Endodermal cell (in vitro differentiated cells): ENCODE data around the gene BSN. TPM values are rescaled to one million over a fixed set of nuclear protein-coding genes. Genes with fewer than 3 reads are reported as not detected.

ENCODE experiments used
- DNase-seq: peaks from one replicate; pipeline ENCODE4 v3.0.0-alpha.2; 2017
- H3K27ac ChIP-seq: 2 replicates; pipeline ENCODE4 v1.5.1; 2013; ENCODE audit warnings: mild to moderate bottlenecking, low read depth, low read length, moderate library complexity
- H3K27me3 ChIP-seq: 2 replicates; pipeline ENCODE4 v1.6.1; 2013; ENCODE audit warnings: mild to moderate bottlenecking, low read length, moderate library complexity; ENCODE audit not compliant: insufficient read depth, control insufficient read depth, poor library complexity, severe bottlenecking
- H3K36me3 ChIP-seq: 2 replicates; pipeline ENCODE4 v1.7.0; 2013; ENCODE audit warnings: mild to moderate bottlenecking, low read length, moderate library complexity; ENCODE audit not compliant: control insufficient read depth, insufficient read depth
- H3K4me1 ChIP-seq: one replicate; pipeline ENCODE4 v1.7.0; 2013; ENCODE audit warnings: low read length; ENCODE audit not compliant: control insufficient read depth, insufficient read depth
- H3K4me3 ChIP-seq: 2 replicates; pipeline ENCODE4 v1.5.1; 2013; ENCODE audit warnings: mild to moderate bottlenecking, low read length, moderate library complexity
- H3K9ac ChIP-seq: 2 replicates; pipeline ENCODE4 v1.6.1; 2013; ENCODE audit warnings: mild to moderate bottlenecking, low read length, moderate library complexity; ENCODE audit not compliant: poor library complexity, severe bottlenecking; ENCODE audit errors: extremely low read depth
- H3K9me3 ChIP-seq: 2 replicates; pipeline ENCODE4 v1.6.1; 2013; ENCODE audit warnings: mild to moderate bottlenecking, low read length, moderate library complexity; ENCODE audit not compliant: control insufficient read depth
- H3K27ac Mint-ChIP-seq: 2 replicates; pipeline ENCODE4 v1.8.0; 2020; ENCODE audit warnings: mixed read lengths
- H3K27me3 Mint-ChIP-seq: 2 replicates; pipeline ENCODE4 v1.8.0; 2021; ENCODE audit warnings: mild to moderate bottlenecking, mixed read lengths; ENCODE audit not compliant: insufficient read depth
- H3K36me3 Mint-ChIP-seq: 2 replicates; pipeline ENCODE4 v1.8.0; 2020; ENCODE audit warnings: low read depth, mixed read lengths
- H3K4me1 Mint-ChIP-seq: 2 replicates; pipeline ENCODE4 v1.8.0; 2020; ENCODE audit warnings: mixed read lengths
- H3K4me3 Mint-ChIP-seq: 2 replicates; pipeline ENCODE4 v1.8.0; 2020; ENCODE audit warnings: mild to moderate bottlenecking, moderate library complexity, mixed read lengths
- H3K9me3 Mint-ChIP-seq: 2 replicates; pipeline ENCODE4 v1.8.0; 2020; ENCODE audit warnings: mild to moderate bottlenecking, mixed read lengths
- WGBS, 2 experiments: methylation state at CpG; one replicate each; pipeline versions ENCODE4 v1.1.5 to v1.1.7; 2013; ENCODE audit warnings: missing lambda C conversion rate in 2 of 2, mixed read lengths in 1 of 2; ENCODE audit not compliant: insufficient coverage in 1 of 2, insufficient read length in 1 of 2; 5-methylcytosine and 5-hydroxymethylcytosine counted together
- total RNA-seq, 2 donors: library from RNA; stranded (reverse); fragmentation: NEBNext Ultra II Directional in 1 of 2; extraction: Animal tissue kit (Norgen Biotek cat#: 25700) in 1 of 2; gene quantifications; 2 replicates in 1 of 2; 3 replicates in 1 of 2; pipeline ENCODE4 v1.2.1, GENCODE V29; 2021
- TF ChIP-seq, protein P1 (sequence below): fragments of 200-600 bp; sonication (generic); conservative IDR thresholded peaks from 2 replicates; pipeline ENCODE4 v1.5.0; 2021; ENCODE audit warnings: antibody characterized with exemption, mild to moderate bottlenecking

Gene BSN
- total RNA-seq, 2 donors from 2014 or later, result 2.4 to 2.5 TPM

DNA sequence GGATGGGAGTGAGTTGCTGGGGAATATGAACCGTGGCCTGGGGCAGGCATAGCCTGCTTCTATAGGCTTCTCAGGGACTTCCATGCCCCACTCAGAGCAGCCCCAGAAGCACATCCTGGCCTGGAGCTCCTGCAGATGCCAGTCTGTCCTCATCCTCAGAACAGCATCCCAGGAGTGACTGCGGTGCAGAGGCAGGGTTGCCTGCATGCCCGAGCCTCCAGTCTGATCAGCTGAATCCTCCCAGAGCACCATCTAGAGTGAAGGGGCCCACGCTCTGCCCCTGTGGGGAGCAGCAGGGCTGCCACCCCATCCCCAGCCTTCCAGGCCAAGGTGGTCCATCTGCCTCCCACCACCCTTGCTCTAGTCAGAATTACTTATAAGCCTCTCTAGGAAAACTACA lies 75.2 kb downstream of the BSN start:
- TF ChIP-seq, protein P1, sequence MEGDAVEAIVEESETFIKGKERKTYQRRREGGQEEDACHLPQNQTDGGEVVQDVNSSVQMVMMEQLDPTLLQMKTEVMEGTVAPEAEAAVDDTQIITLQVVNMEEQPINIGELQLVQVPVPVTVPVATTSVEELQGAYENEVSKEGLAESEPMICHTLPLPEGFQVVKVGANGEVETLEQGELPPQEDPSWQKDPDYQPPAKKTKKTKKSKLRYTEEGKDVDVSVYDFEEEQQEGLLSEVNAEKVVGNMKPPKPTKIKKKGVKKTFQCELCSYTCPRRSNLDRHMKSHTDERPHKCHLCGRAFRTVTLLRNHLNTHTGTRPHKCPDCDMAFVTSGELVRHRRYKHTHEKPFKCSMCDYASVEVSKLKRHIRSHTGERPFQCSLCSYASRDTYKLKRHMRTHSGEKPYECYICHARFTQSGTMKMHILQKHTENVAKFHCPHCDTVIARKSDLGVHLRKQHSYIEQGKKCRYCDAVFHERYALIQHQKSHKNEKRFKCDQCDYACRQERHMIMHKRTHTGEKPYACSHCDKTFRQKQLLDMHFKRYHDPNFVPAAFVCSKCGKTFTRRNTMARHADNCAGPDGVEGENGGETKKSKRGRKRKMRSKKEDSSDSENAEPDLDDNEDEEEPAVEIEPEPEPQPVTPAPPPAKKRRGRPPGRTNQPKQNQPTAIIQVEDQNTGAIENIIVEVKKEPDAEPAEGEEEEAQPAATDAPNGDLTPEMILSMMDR, result no peak
- Histone ChIP-seq H3K4me3 (no peak overlapping the region), H3K4me1 (no peaks in the 10 kb centered on the region), H3K9ac (no peak overlapping the region), H3K27ac (no peak overlapping the region), H3K27me3 (no peaks in the 10 kb centered on the region), H3K9me3 (no peaks in the 10 kb centered on the region), H3K36me3 (no peaks in the 10 kb centered on the region)
- Mint-ChIP-seq H3K27me3 (no peaks in the 10 kb centered on the region), H3K9me3 (peaks cover 6% of the 10 kb centered on the region), H3K27ac (no peak overlapping the region), H3K36me3 (peaks cover 2% of the 10 kb centered on the region), H3K4me3 (no peak overlapping the region), H3K4me1 (no peaks in the 10 kb centered on the region)
- no peak for DNase-seq
- 94 to 100% methylated on average over 1 to 4 of the region's 4 CpGs for WGBS, 2 experiments

DNA sequence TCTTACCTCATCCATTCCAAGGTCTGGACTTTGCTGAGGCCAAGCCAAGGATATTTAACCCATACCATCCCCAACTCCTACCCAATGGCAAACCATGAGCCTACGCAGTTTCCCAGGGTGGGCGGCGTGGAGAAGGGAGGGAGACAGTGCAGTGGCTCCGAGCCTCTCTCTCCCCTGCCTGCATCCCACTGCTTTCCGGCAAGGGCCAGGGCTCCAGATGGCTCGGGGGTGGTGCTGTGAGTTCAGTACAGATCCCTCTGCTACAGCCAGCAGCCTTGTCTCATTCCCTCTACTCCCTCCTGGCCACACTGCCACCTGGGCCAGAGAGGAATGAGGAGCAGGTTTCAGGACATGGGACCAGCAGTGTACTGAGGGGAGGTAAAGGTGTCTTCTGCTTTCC lies 75.6 kb downstream of the BSN start:
- no peak for DNase-seq
- Mint-ChIP-seq H3K36me3 (peaks cover 2% of the 10 kb centered on the region), H3K4me3 (no peak overlapping the region), H3K27me3 (no peaks in the 10 kb centered on the region), H3K4me1 (no peaks in the 10 kb centered on the region), H3K27ac (no peak overlapping the region), H3K9me3 (peaks cover 6% of the 10 kb centered on the region)
- Histone ChIP-seq H3K27ac (no peak overlapping the region), H3K36me3 (no peaks in the 10 kb centered on the region), H3K4me3 (no peak overlapping the region), H3K9ac (no peak overlapping the region), H3K27me3 (no peaks in the 10 kb centered on the region), H3K9me3 (no peaks in the 10 kb centered on the region), H3K4me1 (no peaks in the 10 kb centered on the region)
- WGBS, 2 experiments, result 93 to 100% methylated on average over 2 to 6 of the region's 6 CpGs
- TF ChIP-seq, protein P1, result no peak

DNA sequence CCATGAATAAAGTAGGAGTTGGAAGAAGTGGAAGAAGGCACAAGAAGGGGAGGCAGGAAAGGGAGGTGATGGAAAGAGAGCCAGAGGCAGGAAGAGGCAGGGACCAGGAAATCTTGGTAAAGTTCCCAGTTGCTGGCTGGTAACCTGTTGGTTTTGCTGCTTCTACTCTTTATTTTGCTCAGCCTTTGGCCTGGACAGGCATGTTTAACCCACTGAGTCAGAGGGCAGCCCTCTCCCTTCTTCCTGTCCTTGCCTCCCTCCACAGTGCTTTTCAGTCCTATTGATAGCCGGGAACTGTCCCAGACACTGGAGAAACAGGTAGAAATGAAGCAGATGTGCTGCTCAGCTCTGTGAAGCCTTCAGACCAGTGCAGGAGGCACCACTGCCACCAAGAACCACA lies 76.5 kb downstream of the BSN start:
- DNase-seq, result no peak
- no peaks in the 10 kb centered on the region for H3K36me3 ChIP-seq
- Mint-ChIP-seq H3K27me3 (no peaks in the 10 kb centered on the region), H3K36me3 (peaks cover 2% of the 10 kb centered on the region), H3K9me3 (peaks cover 6% of the 10 kb centered on the region), H3K4me1 (no peaks in the 10 kb centered on the region), H3K27ac (no peak overlapping the region), H3K4me3 (no peak overlapping the region)
- no peaks in the 10 kb centered on the region for H3K4me1 ChIP-seq
- no peak overlapping the region for H3K9ac ChIP-seq
- no peaks in the 10 kb centered on the region for H3K27me3 ChIP-seq
- H3K27ac ChIP-seq, result no peak overlapping the region
- H3K9me3 ChIP-seq, result no peaks in the 10 kb centered on the region
- H3K4me3 ChIP-seq, result no peak overlapping the region
- 100% methylated on average over 1 of the region's 1 CpG for WGBS, 2 experiments
- TF ChIP-seq, protein P1, result no peak
